Vagina (tissue), 2 donors: Measurements from ENCODE around the gene KLHL5.

ENCODE experiments used
- POLR2A ChIP-seq, 2 donors: fragments of 450-650 bp; IDR thresholded peaks; one replicate each; pipeline ENCODE4 v1.6.1; 2017; ENCODE audit warnings: antibody characterized with exemption in 2 of 2, mild to moderate bottlenecking in 2 of 2, moderate library complexity in 2 of 2
- TF ChIP-seq, protein P1 (sequence below), 3 experiments: fragments of 450-650 bp in 2 of 3; fragments of 200-600 bp in 1 of 3; sonication (generic) in 1 of 3; IDR thresholded peaks; one replicate each; pipeline ENCODE4 v1.5.1; 2017 to 2019; ENCODE audit warnings: antibody characterized with exemption in 3 of 3, mild to moderate bottlenecking in 2 of 3, moderate library complexity in 2 of 3

DNA sequence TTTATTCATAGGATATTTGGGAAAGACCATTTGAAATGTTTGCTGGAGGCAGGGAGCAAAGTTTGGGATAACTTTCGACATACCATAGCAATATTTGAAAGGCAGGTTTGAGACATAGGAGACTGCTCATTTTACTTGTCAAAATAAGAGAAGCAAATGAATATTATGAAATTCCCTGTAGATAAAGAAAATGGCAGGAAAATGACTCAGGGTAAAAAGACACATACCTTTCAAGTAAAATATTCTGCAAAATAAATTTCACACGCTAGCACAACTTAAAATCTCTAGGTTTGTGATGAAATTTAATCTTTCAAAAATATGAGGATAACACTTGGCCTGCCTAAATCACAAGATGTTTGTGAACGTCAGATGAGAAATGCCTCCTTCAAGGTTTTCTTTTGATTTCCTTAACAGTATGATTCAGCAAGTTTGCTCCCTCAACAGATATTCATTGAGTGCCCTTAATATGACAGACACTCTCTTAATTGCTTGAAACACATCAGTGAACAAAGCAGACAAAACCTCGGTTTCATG is 36.4 kb upstream of the KLHL5 start:
- TF ChIP-seq POLR2A (IDR thresholded peaks at IDR 0.05), result no peak
- TF ChIP-seq, protein P1, sequence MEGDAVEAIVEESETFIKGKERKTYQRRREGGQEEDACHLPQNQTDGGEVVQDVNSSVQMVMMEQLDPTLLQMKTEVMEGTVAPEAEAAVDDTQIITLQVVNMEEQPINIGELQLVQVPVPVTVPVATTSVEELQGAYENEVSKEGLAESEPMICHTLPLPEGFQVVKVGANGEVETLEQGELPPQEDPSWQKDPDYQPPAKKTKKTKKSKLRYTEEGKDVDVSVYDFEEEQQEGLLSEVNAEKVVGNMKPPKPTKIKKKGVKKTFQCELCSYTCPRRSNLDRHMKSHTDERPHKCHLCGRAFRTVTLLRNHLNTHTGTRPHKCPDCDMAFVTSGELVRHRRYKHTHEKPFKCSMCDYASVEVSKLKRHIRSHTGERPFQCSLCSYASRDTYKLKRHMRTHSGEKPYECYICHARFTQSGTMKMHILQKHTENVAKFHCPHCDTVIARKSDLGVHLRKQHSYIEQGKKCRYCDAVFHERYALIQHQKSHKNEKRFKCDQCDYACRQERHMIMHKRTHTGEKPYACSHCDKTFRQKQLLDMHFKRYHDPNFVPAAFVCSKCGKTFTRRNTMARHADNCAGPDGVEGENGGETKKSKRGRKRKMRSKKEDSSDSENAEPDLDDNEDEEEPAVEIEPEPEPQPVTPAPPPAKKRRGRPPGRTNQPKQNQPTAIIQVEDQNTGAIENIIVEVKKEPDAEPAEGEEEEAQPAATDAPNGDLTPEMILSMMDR (IDR thresholded peaks at IDR 0.05), result no peak
